Activated B cell treated with CpG ODN at 0.5 μM for 24 hours (primary cell): ENCODE data around the gene CSAG1. TPM values are rescaled to one million over a fixed set of nuclear protein-coding genes. Genes with fewer than 3 reads are reported as not detected.
"Not testable (repeated sequence)": the region's sequence is repeated elsewhere in the genome, so short reads cannot be mapped to it uniquely, and the experiment has no call there.

Source experiments
- ATAC-seq: fragments of 200-7000 bp; cut with Tn5 transposase; one replicate; pipeline ENCODE4 v1.10.0; 2021; ENCODE audit warnings: low read depth, mild to moderate bottlenecking, moderate library complexity
- CTCF ChIA-PET: fragments of 350-600 bp; sonication (Branson Sonifier 250); formaldehyde crosslinking; loops from one replicate; lab custom pipeline; 2021; ENCODE audit warnings: antibody characterized with exemption; lab: Charles Lee
- POLR2A ChIA-PET: fragments of 350-600 bp; sonication (Branson Sonifier 250); formaldehyde crosslinking; loops from one replicate; lab custom pipeline; 2021; ENCODE audit warnings: antibody characterized with exemption; lab: Charles Lee
- DNase-seq: peaks from one replicate; pipeline ENCODE4 v3.0.0; 2022
- H3K27ac Mint-ChIP-seq: one replicate; pipeline ENCODE4 v1.8.0; 2020; ENCODE audit warnings: mixed read lengths
- H3K27me3 Mint-ChIP-seq: one replicate; pipeline ENCODE4 v1.8.0; 2021; ENCODE audit warnings: mixed read lengths
- H3K36me3 Mint-ChIP-seq: one replicate; pipeline ENCODE4 v1.8.0; 2021; ENCODE audit warnings: low read depth, mixed read lengths
- H3K4me1 Mint-ChIP-seq: one replicate; pipeline ENCODE4 v1.8.0; 2021; ENCODE audit warnings: mixed read lengths
- H3K4me3 Mint-ChIP-seq: one replicate; pipeline ENCODE4 v1.8.0; 2020; ENCODE audit warnings: mild to moderate bottlenecking, mixed read lengths
- H3K9me3 Mint-ChIP-seq: one replicate; pipeline ENCODE4 v1.8.0; 2020; ENCODE audit warnings: mixed read lengths
- intact Hi-C: fragments of 100-400 bp; cut with micrococcal nuclease; formaldehyde crosslinking; loops from one replicate; pipeline ENCODE4 v1.15.1; 2024
- total RNA-seq: library from RNA; stranded (reverse); gene quantifications from 2 replicates; pipeline ENCODE4 v1.2.3, GENCODE V29; 2022
- TF ChIP-seq, protein P1 (sequence below): fragments of 200-600 bp; IDR thresholded peaks from one replicate; pipeline ENCODE4 v1.8.0; 2022; ENCODE audit warnings: antibody characterized with exemption, mild to moderate bottlenecking

The CSAG1 gene, protein sequence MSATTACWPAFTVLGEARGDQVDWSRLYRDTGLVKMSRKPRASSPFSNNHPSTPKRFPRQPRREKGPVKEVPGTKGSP
- total RNA-seq, result not detected in 2 replicates

DNA sequence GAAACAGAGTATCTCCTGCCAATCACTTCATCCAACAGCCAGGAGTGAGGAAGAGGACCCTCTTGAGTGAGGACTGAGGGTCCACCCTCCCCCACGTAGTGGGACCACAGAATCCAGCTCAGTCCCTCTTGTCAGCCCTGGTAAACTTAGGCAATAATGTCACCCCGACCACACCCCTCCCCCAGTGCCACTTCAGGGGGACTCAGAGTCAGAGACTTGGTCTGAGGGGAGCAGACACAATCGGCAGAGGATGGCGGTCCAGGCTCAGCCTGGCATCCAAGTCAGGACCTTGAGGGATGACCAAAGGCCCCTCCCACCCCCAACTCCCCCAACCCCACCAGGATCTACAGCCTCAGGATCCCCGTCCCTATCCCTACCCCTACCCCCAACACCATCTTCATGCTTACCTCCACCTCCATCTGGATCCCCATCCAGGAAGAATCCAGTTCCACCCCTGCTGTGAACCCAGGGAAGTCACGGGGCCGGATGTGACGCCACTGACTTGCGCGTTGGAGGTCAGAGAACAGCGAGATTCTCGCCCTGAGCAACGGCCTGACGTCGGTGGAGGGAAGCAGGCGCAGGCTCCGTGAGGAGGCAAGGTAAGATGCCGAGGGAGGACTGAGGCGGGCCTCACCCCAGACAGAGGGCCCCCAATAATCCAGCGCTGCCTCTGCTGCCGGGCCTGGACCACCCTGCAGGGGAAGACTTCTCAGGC, at the start of gene CSAG1, which contains the start of gene MAGEA12:
CSAG1 (minus strand) TSS at position 461 of the 715 bp plus-strand sequence. CDS start 1,261 bp downstream, outside the sequence.
MAGEA12 (plus strand) TSS at position 497 of the 715 bp plus-strand sequence. CDS start 2,405 bp downstream, outside the sequence.
- Mint-ChIP-seq H3K36me3 (no peaks in the 10 kb centered on the region), H3K4me3 (no peak within 1 kb of the TSS), H3K4me1 (no peaks in the 10 kb centered on the region), H3K27ac (no peak within 1 kb of the TSS), H3K27me3 (no peaks in the 10 kb centered on the region), H3K9me3 (no peaks in the 10 kb centered on the region)
- intact Hi-C loops, result no loop called here
- TF ChIP-seq, protein P1, sequence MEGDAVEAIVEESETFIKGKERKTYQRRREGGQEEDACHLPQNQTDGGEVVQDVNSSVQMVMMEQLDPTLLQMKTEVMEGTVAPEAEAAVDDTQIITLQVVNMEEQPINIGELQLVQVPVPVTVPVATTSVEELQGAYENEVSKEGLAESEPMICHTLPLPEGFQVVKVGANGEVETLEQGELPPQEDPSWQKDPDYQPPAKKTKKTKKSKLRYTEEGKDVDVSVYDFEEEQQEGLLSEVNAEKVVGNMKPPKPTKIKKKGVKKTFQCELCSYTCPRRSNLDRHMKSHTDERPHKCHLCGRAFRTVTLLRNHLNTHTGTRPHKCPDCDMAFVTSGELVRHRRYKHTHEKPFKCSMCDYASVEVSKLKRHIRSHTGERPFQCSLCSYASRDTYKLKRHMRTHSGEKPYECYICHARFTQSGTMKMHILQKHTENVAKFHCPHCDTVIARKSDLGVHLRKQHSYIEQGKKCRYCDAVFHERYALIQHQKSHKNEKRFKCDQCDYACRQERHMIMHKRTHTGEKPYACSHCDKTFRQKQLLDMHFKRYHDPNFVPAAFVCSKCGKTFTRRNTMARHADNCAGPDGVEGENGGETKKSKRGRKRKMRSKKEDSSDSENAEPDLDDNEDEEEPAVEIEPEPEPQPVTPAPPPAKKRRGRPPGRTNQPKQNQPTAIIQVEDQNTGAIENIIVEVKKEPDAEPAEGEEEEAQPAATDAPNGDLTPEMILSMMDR, result no peak
- CTCF ChIA-PET, result no interaction called here
- no peak for ATAC-seq
- DNase-seq, result no peak
- POLR2A ChIA-PET, result no interaction called here

DNA sequence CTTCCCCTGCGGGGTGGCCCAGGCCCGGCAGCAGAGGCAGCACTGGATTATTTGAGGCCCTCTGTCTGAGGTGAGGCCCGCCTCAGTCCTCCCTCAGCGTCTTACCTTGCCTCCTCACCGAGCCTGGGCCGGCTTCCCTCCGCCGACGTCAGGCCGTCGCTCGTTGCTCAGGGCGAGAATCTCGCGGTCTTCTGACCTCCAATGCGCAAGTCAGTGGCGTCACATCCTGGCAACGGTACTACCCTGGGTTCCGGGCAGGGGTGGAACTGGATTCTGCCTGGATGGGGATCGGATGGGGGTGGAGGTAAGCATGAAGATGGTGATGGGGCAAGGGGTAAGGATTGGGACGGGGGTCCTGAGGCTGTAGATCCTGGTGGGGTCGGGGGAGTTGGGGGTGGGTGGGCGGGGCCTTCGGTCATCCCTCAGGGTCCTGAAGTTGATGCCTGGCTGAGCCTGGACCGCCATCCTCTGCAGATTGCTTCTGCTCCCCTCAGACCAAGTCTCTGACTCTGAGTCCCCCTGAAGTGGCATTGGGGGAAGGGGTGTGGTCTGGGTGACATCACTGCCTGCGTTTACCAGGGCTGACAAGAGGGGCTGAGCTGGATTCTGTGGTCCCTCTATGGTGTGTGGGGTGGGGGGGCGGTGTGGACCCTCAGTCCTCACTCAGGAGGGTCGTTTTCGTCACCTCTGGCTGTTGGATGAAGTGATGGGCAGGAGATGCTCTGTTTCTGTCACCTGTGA, 36.2 kb upstream of the CSAG1 start, which contains the start of gene MAGEA6:
MAGEA6 (minus strand) TSS at position 141 of the 741 bp plus-strand sequence. CDS start 2,039 bp downstream, outside the sequence.
- CTCF ChIA-PET, H3K9me3 Mint-ChIP-seq, H3K4me1 Mint-ChIP-seq, H3K27ac Mint-ChIP-seq, H3K27me3 Mint-ChIP-seq, H3K4me3 Mint-ChIP-seq, H3K36me3 Mint-ChIP-seq, ATAC-seq, POLR2A ChIA-PET, intact Hi-C loops, DNase-seq: not testable (repeated sequence)

DNA sequence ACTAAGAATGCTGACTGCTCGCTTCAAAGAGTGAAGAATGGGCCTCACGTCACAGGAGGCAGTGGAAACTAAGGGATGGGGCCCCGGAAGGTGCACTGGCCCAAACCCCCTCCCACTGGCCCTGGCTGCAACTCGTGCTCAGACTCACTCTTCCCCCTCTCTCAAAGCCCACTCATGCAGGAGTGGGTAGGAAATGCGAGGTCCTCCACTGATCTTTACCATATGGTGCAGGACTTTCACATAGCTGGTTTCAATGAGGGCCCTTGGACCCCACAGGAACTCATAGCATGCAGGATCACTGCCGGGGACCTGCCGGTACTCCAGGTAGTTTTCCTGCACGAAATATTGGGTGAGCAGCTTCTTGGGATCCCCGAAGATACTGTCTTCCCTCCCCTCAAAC, 33.0 kb upstream of the CSAG1 start:
- ATAC-seq, H3K27ac Mint-ChIP-seq, H3K9me3 Mint-ChIP-seq, H3K4me3 Mint-ChIP-seq, H3K4me1 Mint-ChIP-seq, CTCF ChIA-PET, intact Hi-C loops, H3K36me3 Mint-ChIP-seq, H3K27me3 Mint-ChIP-seq, DNase-seq, POLR2A ChIA-PET: not testable (repeated sequence)

DNA sequence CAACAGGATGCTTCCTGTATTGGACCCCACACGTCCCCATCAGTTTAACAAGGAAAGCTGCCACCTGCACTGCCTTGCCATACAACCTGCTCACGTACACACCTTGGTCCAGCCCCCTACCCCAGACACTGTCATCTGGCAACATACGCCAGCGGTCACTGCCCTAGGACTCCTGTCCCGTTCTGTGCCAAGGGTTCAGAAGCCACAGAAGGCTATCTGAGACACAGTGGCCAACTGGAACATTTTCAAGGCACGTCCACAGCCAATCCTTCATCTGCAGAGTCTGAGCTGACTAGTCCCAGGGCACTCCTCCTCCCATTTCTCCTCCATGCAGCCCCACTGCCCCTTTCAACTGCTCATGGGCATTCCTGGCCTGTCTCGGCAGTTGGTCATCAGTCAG, 28.1 kb upstream of the CSAG1 start:
- H3K36me3 Mint-ChIP-seq, POLR2A ChIA-PET, H3K4me3 Mint-ChIP-seq, intact Hi-C loops, H3K9me3 Mint-ChIP-seq, ATAC-seq, CTCF ChIA-PET, DNase-seq, H3K27me3 Mint-ChIP-seq, H3K4me1 Mint-ChIP-seq, H3K27ac Mint-ChIP-seq: not testable (repeated sequence)

DNA sequence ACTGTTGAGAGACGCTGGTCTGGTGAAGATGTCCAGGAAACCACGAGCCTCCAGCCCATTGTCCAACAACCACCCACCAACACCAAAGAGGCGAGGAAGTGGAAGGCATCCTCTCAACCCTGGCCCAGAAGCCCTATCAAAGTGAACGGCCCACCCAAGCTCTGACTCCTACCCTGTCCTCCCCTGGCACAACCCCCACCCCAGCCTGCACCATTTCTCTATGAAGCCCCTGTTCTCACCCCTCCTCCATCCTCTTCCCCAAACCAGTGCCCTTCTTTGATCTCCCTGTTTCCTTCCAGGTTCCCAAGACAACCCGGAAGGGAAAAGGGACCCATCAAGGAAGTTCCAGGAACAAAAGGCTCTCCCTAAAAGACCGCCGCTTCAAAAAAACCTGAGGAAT, 26.0 kb upstream of the CSAG1 start:
- H3K4me1 Mint-ChIP-seq, H3K4me3 Mint-ChIP-seq, DNase-seq, ATAC-seq, H3K9me3 Mint-ChIP-seq, H3K36me3 Mint-ChIP-seq, H3K27me3 Mint-ChIP-seq, intact Hi-C loops, H3K27ac Mint-ChIP-seq, POLR2A ChIA-PET, CTCF ChIA-PET: not testable (repeated sequence)

DNA sequence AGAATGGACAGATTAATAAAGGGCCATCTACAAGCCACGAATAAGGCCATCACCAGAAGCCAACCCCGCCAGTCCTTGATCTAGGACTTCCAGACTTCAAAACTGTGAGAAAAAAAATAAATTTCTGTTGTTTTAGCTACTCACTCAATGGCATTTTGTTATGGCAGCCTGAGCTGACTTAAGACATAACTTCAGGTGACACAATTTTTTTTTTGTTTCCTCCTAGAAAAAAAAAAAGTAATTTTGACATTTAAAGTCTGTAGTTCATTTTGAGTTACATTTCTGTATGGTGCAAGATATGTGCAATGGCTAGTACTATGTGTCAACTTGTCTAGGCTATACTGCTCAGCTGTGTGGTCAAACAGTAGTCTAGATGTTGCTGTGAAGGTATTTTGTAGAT, 25.4 kb upstream of the CSAG1 start, which contains the start of gene CSAG3:
CSAG3 (plus strand) TSS at position 301 of the 400 bp plus-strand sequence.
- CTCF ChIA-PET, H3K27ac Mint-ChIP-seq, H3K36me3 Mint-ChIP-seq, ATAC-seq, H3K9me3 Mint-ChIP-seq, intact Hi-C loops, POLR2A ChIA-PET, H3K4me1 Mint-ChIP-seq, H3K27me3 Mint-ChIP-seq, DNase-seq, H3K4me3 Mint-ChIP-seq: not testable (repeated sequence)

DNA sequence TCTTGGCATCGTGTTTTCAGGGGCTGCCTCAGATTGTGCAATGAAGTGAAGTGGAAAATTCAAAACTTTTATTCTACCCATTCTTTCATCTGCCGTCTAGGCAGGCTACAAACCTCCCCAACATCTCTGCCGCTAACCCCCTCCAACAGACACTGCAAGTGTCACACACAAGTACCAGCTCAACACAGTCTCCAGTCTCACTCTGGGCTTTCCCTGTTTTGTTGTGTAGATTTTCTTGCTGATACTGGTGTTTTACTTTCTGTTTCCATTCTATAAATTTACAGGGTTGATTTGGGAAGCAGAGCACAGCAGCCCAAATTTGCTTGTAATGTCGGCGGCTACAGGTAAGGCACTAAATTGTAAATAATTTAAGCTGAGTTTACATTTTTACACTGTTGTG, 21.4 kb upstream of the CSAG1 start:
- DNase-seq, H3K36me3 Mint-ChIP-seq, POLR2A ChIA-PET, H3K4me1 Mint-ChIP-seq, H3K9me3 Mint-ChIP-seq, CTCF ChIA-PET, H3K27ac Mint-ChIP-seq, H3K4me3 Mint-ChIP-seq, intact Hi-C loops, ATAC-seq, H3K27me3 Mint-ChIP-seq: not testable (repeated sequence)

DNA sequence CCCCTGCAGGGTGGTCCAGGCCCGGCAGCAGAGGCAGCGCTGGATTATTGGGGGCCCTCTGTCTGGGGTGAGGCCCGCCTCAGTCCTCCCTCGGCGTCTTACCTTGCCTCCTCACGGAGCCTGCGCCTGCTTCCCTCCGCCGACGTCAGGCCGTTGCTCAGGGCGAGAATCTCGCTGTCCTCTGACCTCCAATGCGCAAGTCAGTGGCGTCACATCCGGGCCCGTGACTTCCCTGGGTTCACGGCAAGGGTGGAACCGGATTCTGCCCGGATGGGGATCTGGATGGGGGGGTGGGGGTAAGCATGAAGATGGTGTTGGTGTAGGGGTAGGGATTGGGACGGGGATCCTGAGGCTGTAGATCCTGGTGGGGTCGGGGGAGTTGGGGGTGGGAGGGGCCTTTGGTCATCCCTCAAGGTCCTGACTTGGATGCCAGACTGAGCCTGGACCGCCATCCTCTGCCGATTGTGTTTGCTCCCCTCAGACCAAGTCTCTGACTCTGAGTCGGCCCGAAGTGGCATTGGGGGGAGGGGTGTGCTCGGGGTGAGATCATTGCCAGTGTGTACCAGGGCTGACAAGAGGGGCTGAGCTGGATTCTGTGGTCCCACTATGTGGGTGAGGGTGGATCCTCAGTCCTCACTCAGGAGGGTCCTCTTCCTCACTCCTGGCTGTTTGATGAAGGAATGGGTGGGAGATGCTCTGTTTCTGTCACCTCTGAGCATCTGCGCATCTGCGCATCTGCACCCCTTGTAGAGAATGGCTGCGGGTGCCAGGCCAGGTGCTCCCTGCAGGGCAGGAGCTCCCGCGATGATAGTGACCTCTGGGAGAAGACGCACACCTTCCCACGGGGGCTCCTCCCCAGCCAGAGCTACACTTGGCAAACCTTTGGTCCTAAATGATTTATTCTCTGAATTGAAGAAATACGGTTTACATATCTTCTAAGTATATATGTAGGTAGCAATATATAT, 20.4 kb upstream of the CSAG1 start, which contains the start of gene MAGEA2:
MAGEA2 (minus strand) TSS at position 157 of the 965 bp plus-strand sequence. CDS start 2,479 bp downstream, outside the sequence.
- DNase-seq, ATAC-seq, H3K27ac Mint-ChIP-seq, intact Hi-C loops, H3K36me3 Mint-ChIP-seq, H3K4me1 Mint-ChIP-seq, POLR2A ChIA-PET, H3K27me3 Mint-ChIP-seq, CTCF ChIA-PET, H3K4me3 Mint-ChIP-seq, H3K9me3 Mint-ChIP-seq: not testable (repeated sequence)
